Right lung (tissue), 5 donors: Measurements from ENCODE around the gene AFF1. TPM values are rescaled to one million over a fixed set of nuclear protein-coding genes. Genes with fewer than 3 reads are reported as not detected.
"Not testable (repeated sequence)": the region's sequence is repeated elsewhere in the genome, so short reads cannot be mapped to it uniquely, and the experiment has no call there.

Experiments used
- DNase-seq, 2 donors: peaks; one replicate each; pipeline ENCODE4 v3.0.0-alpha.2; 2013
- polyA plus RNA-seq, 5 donors: library from polyadenylated mRNA; unstranded; fragments of 120-200 nt; gene quantifications; one replicate each; pipeline versions ENCODE4 v1.2.1 to v1.2.3, GENCODE V29; 2013; ENCODE audit warnings: inconsistent platforms in 1 of 5, low replicate concordance in 1 of 5; ENCODE audit not compliant: insufficient read length in 5 of 5, insufficient read depth in 1 of 5

The AFF1 gene
- polyA plus RNA-seq, 5 donors = 30.9 to 47.9 (median 45.1) TPM

DNA sequence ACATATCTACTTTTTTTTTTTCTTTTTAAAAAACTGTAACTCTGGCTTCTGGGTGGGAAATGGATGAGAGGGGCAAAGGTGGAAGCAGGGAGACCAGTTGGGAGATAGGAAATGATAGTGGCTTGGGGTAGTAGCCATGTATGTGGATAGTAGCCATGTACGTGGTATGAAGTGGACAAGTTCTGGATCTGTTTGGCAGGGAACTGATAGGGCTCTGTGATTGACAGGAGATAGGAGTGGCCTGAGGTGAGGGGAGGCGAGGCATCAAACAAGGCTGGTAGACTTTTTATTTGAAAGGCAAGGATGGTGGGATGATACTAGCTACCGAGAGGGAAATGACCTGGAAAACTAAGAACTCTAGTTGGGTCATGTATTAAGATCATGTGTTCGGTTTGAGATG is 117.8 kb downstream of the AFF1 start:
- no peak for DNase-seq

DNA sequence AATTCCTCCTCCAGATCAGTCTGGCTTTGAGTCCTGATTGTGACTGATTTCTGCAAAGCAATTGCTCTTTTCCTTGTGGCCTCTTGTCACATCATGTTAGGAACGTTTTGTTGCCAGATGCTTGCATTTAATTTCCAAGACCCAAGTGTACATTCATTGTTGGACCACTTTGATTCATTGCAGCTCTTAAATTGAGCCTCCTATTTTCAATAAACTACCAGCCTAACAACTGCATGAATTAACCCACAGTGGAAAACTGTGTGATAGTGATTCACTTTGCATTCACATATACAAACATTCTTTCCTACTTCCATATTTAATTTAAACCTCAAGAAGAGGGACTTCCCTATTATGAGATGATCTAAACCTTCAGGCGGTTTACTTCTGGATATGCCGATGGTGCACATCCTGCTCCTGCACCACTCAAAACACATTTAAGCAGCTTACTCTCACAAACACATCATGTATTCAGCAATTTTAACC is 118.4 kb downstream of the AFF1 start:
- DNase-seq = no peak

DNA sequence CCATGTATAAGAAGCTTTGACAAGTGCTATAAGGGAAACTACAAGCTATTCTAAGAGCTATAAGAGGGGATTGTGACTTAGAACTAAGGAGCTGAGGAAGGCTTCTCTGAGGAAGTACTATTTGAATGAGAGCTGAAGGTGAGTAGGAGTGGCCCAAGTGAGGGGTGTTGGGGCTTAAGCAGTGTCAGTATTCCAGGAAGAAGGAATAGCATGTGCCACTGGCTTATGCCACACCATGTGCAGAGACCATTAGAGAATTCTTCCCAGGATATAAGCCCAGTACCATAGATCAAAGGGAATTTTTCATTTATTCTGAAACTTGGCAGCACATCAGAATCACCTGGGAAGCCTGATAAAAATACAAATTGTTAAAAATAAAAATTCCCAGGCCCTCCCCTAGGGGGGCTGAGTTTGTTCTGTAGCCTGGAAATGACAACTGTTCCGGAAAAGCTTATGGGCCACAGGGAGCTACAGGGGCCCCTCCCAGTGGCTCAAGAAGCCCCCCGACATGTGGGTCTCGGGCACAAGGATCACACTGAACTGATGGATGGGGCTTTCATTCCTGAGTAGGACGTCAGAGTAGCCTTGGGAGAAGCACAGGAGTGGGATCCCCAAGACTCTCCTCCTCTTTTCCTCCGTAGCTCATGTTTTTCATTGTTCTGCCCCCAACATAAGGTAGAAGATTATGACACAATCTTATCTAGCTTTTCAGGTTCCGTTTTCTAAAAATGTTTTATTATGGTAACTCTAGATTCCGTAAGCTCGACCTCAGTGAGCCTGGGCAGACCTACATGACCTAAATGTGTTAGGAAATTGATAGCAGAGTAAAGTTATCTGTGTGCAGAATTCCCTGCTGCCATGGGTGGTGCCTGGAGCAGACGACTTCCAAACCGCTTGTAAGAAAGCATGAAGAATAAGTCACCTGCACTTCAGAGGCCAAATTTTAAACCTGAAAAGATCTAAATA is 119.3 kb downstream of the AFF1 start:
- no peak for DNase-seq

DNA sequence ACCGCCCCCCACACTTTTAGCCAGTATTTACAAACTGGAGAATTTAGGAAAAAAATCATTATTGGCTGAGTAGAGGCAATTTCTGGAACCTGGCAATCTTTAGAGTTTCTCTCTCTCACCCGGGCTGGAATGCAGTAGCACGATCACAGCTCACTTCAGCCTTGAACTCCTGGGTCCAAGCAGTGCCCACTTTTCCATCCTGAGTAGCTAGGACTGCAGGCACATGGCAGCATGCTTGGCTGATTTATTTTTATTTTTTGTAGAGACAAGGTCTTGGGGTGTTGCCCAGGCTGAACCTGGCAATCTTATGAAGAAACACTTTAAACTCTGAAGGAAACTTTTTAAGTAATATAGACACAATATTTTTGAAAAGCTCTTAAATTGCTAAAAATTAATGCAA is 120.1 kb downstream of the AFF1 start:
- no peak for DNase-seq

DNA sequence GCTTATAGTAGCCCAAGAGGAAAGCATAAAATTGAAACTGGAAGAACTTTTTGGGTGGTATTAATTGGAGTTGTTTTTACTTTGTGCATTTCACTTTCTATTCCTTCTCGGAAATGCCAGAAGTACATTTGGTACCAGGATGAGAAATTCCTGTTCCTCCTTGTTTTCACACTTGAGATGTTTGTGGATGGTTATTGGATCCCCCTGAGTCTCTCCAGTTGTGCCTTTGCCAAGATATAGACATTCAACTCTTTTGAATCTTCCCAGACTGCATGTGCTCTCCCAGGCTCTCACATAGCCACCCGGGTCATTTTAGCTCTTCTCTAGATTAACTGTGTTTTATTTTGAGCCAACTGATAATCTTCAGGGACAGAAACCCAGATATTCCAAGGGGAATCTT is 120.5 kb downstream of the AFF1 start:
- no peak for DNase-seq

DNA sequence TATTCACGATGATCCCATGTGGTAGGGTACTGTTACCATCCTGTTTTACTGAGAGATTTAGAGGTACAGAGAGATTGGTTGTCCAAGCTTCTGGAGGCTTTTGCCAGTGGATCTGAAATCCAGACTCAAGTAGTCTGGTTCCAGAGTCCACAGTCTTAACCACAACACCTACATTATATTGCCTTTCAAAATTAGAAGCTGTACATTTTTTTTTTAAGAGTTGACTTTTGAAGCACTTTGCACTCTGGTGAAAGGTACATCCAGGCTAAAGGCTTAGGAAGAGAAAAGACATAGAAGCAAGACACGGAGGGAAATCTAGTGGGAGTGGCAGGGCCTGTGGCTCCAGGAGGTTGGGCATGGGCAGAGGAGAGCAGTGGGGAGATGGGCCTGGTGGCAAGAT is 122.1 kb downstream of the AFF1 start:
- no peak for DNase-seq

DNA sequence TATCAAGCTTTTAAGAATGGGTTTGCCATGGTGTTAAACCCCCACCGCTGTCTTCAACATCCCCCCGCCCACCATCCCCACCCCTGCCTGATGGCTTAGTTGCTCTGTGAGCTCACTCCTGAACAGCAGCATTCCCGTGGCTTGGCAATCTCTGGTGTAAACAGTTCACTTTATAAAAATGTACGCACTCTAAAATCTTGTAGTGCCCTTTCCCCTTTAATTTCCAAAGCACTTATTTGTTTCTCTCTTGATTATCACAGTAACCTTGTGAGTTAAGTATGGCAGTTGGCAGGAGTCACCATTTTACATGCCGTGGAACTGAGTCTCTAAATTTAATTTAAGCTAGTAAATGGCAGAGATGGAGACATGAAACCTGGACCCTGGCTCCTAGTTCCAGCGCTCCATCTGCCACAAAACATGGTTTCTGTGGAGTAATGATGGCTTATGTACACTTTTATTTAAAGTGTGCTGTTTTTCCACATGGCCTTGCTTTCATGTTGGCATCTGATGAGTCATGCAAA is 123.1 kb downstream of the AFF1 start:
- DNase-seq = no peak

DNA sequence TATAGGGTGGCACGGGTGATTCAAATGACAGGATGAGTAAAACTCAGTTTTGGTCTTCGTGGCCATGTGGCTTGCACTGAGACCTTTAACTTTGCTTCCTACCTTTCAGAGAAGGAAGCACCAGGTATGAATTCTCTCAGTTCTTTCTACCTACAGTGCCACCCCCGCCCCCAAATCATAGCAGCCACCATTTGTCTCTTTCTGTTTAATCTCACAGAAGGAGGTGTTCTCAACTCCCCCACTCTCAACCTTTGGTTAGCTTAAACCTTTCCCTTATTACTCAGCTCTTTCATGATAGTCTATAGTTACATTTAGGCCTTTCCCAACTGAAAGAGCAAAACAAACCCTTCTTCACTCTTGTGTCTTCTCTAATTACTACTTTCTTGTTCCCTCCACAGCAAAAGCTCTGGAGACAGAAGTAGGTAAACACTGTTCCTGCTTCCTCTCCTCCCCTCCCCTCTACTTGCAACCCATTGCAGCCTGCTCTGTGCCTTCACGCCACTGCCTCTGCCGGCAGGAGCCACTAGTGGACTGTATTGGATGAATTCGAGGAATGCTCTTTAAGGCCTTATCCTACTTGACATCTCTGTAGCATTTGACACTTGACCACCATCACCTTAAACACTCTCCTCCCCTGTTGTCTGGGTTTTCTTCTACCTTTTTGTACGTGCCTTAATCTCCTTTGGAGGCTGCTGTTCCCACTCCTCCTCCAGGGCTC is 123.7 kb downstream of the AFF1 start:
- no peak for DNase-seq

DNA sequence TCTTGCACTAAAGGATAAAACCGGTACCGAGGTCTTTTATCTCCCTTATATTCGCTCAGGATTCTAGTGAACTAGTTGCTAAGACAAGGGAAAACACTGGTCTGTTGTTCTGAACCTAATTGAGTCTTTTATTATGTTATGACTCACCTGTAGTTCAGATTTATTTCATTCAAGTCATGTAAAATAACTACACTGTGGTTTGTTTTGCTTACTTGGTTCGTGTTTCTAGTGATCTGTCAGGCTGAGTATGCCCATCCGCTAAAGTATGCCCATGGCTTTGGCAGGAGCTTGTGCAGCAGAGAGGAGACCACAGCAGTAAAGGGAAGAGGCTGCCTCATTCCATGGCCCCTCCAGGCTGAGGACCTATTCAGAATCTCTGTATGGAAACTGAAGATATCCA is 126.1 kb downstream of the AFF1 start:
- no peak for DNase-seq

DNA sequence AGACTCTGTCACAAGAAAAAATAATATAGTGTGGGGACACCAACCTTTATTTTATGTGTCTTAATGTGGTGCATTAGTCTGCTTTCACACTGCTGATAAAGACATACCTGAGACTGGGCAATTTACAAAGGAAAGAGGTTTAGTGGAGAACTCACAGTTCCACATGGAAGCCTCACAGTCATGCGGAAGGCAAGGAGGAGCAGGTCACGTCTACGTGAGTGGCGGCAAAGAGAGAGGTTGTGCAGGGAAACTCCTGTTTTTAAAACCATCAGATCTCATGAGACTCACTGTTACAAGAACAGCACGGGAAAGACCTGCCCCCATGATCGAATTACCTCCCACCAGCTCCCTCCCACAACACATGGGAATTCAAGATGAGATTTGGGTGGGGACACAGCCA is 130.2 kb downstream of the AFF1 start:
- no peak for DNase-seq

DNA sequence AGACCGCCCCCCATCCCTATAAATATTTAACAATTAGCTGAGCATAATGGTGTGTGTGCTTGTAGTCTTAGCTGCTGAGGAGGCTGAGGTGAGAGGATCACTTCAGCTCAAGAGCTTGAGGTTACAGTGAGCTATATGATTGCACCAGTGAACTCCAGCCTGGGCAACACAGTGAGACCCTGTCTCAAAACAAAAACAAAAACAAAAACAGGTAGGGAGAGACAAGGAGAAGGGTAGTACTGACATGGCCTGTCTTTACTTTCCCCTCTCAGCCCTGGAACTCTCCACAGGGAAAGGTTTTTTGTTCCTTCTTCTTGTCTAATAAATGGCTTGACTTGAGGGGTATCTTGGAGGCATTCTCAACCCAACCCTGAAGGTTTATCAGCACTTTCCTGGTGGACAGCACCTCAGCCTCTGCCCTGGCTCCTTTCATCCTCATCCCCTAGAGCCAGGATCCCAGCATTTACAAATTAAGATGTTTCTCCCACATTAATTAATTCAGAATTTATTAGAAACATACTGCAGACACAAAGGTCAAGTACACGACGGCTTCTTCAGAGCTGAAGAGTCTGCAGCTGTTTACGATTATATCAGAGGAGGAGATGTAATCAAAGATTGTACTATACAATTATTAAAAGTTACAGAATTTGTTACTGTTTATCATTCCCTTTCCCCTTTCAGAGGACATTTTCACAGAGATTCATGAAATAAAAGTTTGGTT is 131.8 kb downstream of the AFF1 start:
- DNase-seq = no peak

DNA sequence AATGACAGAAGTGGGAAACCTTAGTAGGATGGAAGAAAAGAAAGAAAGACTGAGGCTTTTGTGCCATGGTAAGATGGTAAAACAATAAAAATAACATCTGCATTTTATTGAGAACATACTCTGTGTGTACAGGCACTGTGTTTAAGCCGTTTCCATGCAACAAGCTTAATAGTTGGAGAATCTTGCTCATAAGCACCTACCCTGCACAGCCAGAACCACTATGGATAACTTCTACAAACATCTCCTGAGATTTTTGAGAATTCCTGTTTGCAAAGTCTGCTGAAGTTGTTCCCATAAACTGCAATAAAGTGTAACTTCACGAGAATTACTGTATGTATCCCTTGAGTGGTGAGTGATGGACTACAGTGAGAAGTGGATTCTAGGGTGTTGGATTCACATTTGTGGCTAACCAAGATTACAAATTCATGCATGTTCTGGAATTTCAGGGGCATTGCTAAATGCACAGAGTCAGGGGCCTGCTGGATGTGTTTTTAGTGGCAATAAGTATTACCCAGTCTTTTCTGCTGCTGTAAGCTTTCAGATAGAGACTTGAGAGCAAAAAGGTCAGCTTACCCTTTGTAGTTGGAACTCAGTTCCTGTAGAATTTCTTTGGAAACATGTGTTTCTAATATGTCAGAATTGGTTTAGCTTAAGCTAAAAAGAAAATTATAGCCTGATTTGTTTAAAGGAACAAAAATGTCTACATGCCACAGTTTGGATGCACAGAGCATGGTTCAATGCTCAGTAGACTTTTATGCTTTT is 132.5 kb downstream of the AFF1 start:
- DNase-seq = no peak

DNA sequence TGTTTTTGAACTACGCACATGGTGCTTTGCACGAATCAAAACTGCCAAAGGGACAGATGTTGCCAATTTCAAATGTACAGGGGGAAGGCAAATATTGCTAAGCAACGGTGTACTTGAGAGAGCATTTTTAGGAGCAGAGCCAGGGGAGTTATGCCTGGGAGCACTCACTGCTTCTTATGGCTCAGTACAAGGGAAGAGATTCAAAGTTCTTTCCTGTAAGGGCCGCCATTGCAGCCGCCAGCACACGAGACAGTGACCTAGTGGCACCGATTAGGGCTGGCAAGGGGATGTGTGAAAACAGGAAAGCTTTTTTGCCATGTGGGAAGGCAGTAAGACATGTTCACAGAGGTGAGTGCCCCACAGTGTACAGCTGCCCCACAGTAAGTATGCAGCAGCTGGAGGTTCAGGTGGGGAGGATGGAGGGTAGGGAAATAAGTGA is 133.8 kb downstream of the AFF1 start:
- peak; percentile 62 to 77 for DNase-seq

DNA sequence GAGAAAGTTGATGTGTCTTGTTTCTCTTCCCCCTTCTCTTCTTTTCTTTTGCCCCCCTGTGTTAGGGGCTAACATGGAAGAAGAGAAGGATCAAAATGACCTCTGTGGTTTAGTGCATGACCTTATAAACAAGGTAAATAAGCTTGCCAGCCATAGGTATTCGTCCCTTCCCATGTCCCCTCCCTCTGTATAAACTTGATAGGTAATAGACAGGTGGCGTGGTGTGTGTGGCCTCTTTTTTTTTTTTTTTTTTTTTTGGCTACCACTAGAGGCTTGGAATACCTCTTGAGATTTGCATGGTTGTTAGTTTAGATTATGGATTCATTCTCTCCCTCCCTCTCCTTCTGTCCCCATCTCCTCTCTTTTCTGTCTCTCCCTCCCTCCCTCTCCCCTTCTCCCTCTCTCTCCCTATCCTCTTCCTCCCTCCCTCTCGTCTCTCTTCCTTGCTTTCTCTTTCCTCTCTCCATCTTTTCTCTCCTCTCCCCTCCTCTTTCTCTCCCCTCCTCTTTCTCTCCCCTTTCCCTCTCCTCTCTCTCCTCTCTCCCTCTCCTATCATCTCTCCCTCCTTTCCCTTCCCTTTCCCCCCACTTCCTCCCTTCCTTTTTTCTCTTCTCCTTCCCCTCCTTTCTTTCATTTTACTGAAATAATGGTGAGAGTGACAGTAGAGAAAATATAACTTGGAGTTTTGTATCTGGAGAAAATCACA is 134.4 kb downstream of the AFF1 start:
- no peak for DNase-seq

DNA sequence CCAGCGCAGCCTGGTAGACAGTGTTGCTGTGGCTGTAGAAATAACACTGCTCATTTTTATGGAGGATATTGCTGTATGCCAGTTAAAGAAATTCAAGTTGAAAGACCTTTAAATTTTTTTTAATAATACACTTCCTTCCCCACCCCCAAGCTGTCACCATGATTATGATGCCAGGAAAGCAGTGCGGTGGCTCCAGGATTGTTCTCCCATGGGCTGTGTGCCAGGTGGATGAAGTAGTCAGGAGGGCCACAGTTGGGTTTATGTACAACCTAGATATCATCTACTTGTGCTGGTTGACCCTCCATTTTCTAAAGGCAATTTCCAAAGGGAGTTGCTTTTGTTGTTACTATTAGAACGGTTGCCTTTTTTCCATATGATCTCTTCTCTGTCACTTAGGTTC is 136.6 kb downstream of the AFF1 start:
- no peak for DNase-seq

DNA sequence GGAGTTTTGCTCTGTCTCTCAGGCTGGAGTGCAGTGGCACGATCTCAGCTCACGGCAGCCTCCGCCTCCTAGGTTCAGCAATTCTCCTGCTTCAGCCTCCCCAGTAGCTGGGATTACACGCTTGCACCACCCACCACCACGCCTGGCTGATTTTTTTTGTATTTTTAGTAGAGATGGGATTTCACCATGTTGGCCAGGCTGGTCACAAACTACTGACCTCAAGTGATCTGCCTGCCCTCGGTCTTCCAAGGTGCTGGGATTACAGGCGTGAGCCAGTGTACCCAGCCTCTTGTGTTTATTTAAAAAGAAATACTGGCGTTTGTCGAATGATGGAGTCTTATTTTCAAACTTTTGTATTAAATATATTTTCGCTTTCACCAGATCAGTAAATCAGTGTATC is 137.7 kb downstream of the AFF1 start:
- DNase-seq = not testable (repeated sequence)

DNA sequence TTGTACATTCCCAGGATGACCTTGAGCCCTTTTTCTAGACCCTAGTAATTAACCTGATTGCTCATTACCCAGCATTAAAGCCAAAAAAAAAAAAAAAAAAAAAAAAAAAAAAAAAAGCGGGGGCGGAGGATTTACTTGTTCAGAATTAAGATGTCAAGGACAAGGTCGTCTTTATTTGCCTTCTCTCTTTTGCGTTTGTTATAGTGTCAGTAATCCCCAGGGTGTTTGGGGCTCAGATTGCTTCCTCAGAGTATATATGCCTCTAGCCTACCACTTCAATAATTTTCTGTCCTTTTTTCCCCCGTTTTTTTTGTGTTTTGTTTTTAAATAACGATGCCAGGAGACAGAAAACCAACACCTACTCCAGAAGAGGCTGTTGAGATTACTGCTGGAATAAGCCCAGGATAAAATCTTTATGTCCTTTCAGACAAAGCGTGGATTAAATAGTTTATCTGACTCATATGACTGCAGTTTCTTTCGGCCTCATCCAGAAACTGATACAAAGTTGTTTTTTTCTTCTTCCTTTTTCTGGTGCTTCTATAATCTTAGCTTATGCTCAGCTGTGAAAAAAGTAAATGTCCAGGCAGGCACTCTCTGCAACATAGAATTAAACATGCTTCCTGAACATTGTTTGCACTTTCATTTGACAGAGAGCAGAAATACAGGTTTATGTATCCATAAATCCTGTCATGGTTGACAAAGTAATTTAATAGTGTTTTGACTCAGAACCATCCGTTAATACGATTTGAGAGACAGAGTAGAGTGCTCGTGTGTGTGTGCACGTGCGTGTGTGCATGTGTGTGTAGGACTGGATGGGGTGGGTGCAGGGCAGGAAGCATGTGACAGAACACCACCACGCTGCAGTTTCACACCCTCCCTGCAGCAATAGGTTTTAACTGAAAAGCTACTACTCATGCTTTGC is 138.6 kb downstream of the AFF1 start:
- no peak for DNase-seq

DNA sequence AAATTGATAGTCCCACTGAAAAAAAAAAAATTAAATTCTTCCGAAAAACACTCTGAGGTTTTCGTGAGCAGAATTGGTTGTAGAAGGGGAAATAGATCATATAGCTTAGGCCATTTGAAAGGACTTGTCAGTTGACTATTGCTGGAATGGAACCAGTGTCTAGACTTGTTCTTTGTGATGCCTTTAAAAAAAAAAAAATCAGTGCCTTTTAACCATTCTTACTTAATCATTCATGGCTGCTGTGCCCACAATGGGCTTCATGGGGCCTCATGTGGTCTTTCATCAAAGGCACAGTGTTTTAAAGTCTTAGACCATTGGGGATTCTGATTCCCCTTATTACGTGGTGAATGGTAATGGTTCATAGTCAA is 139.3 kb downstream of the AFF1 start:
- DNase-seq = no peak

DNA sequence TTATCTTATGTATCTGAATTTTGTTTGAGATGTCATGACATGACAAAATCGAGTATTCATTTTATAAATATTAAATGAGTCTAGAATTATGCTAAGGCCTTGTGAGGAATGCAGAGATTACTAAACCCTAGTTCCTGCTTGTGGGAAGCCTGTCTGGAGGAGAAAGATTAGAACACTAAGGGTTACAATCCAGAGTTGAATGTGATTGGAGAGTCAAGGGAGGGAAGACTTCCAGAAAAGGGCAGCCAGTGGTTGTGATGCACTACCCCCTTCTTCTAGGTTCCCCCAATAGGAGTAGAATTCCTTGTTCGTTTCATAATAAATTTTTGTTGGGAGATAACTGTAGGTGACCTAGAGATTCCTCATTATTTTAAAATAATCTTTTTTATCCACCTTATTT is 141.1 kb downstream of the AFF1 start:
- no peak for DNase-seq
